Neuron (in vitro differentiated cells): ENCODE results near the gene LRRC27.
"Not testable (repeated sequence)": the region's sequence is repeated elsewhere in the genome, so short reads cannot be mapped to it uniquely, and the experiment has no call there.

ENCODE experiments used
- H2AFZ ChIP-seq: one replicate; pipeline ENCODE4 v1.6.1; 2013; ENCODE audit warnings: low read depth, mild to moderate bottlenecking, inconsistent platforms, low read length, moderate library complexity
- H3K27me3 ChIP-seq: one replicate; pipeline ENCODE4 v1.6.1; 2013; ENCODE audit warnings: low read length; ENCODE audit not compliant: insufficient read depth
- H3K36me3 ChIP-seq: one replicate; pipeline ENCODE4 v1.6.1; 2013; ENCODE audit warnings: low read length; ENCODE audit not compliant: insufficient read depth
- H3K4me1 ChIP-seq: one replicate; pipeline ENCODE4 v1.6.1; 2013; ENCODE audit warnings: low read length; ENCODE audit not compliant: insufficient read depth
- H3K4me3 ChIP-seq: 2 replicates; pipeline ENCODE4 v1.5.1; 2013; ENCODE audit warnings: mild to moderate bottlenecking, low read length, moderate library complexity
- H3K9me3 ChIP-seq: one replicate; pipeline ENCODE4 v1.6.1; 2013; ENCODE audit warnings: low read length

Gene LRRC27

DNA sequence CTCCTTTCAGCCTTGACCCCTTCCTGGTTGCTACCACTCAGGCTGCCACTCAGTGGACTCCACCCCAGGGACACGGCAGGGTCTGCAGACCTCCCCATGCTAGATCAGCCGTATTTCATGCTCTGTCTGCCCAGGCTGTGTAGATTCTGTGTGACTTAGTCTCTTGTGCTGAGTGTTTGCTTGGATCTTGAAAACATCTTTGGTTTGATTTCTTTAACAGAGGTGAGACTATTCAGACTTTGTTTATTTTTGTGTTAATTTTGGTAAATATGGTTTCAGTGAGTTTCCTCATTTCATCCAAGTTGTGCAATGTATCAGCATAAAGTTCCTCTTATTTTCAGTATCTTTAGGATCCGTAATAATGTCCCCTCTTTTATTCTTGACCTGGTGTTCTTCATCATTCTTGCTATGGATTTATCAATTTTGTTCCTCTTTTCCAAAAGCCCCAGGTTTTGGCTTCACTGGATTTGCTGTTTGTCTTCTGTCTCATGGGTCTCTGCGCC, 43.9 kb downstream of the LRRC27 start:
- H3K4me3 ChIP-seq, result no peak overlapping the region
- H2AFZ ChIP-seq, result no peak overlapping the region
- no peaks in the 10 kb centered on the region for H3K27me3 ChIP-seq
- no peaks in the 10 kb centered on the region for H3K9me3 ChIP-seq
- no peaks in the 10 kb centered on the region for H3K4me1 ChIP-seq
- no peaks in the 10 kb centered on the region for H3K36me3 ChIP-seq

DNA sequence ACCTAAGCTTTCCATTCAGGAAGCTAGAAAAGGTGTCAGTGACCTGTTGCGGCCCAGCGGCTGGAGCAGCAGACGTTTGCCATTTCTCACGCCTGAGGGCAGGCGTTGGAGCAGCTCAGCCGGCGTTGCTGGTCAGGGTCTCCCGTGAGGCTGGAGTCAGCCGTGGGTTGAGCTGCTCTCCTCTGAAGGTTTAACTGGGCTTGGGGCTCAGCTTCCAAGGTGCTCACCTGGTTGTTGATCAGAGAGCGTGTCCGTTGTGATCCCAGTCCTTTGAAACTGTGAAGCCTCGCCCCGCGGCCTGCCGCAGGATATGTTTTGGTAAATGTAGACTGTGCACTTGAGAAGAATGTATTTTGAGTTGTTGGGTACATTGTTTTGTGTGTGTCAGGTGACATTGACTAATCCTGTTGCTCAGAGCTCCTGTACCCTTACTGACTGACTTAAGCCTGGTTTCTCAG, 44.4 kb downstream of the LRRC27 start:
- no peak overlapping the region for H3K4me3 ChIP-seq
- H3K36me3 ChIP-seq, result no peaks in the 10 kb centered on the region

DNA sequence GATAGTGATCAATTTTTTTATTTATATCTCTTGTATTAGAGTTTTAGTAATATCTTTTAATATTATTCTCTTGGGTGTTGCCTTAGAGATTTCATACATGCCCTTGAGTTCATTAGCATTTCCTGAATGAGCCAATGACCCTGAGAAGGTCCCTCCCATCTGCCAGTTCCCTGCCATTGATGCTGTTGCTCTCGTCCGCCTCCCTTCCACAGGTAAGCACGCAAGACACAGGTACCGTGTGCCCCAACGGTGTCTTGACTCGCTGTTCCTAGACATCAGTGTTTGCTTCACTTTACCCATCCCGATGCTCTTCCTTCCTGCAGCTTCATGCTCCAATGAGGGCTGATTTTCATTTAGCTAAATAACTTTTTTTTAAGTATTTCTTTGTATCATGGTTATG, 45.3 kb downstream of the LRRC27 start:
- Histone ChIP-seq H3K9me3 (no peaks in the 10 kb centered on the region), H3K36me3 (no peaks in the 10 kb centered on the region), H2AFZ (no peak overlapping the region), H3K27me3 (no peaks in the 10 kb centered on the region), H3K4me1 (no peaks in the 10 kb centered on the region), H3K4me3 (no peak overlapping the region)

More for the DNA sequence above, 44.4 kb downstream of the LRRC27 start:
- H3K4me1 ChIP-seq, result no peaks in the 10 kb centered on the region
- H2AFZ ChIP-seq, result no peak overlapping the region
- H3K27me3 ChIP-seq, result no peaks in the 10 kb centered on the region
- H3K9me3 ChIP-seq, result no peaks in the 10 kb centered on the region

DNA sequence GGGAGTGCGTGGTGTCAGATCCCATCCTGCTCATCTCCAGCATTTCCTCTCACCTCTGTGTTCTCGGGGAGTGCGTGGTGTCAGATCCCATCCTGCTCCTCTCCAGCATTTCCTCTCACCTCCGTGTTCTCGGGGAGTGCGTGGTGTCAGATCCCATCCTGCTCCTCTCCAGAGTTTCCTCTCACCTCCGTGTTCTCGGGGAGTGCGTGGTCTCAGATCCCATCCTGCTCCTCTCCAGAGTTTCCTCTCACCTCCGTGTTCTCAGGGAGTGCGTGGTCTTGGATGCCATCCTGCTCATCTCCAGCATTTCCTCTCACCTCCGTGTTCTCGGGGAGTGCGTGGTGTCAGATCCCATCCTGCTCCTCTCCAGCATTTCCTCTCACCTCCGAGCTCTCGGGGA, 47.0 kb downstream of the LRRC27 start:
- not testable (repeated sequence) for H3K4me3 ChIP-seq, H3K9me3 ChIP-seq, H3K36me3 ChIP-seq, H3K4me1 ChIP-seq, H2AFZ ChIP-seq, H3K27me3 ChIP-seq

DNA sequence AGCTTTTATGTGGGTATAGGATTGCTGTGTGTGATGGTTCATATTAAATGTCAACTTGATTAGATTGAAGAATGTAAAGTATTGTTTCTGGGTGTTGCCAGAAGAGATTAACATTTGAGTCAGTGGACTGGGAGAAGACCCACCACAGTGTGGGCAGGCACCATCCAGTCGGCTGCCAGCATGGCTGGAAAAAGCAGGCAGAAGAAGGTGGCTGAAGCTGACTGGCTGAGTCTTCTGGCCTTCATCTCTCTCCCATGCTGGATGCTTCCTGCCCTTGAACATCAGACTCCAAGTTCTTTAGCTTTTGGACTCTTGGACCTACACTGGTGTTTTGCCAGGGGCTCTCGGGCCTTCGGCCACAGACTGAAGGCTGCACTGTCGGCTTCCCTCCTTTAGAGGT, 49.0 kb downstream of the LRRC27 start:
- H3K27me3 ChIP-seq, H3K4me3 ChIP-seq, H3K9me3 ChIP-seq, H2AFZ ChIP-seq, H3K36me3 ChIP-seq, H3K4me1 ChIP-seq: not testable (repeated sequence)

DNA sequence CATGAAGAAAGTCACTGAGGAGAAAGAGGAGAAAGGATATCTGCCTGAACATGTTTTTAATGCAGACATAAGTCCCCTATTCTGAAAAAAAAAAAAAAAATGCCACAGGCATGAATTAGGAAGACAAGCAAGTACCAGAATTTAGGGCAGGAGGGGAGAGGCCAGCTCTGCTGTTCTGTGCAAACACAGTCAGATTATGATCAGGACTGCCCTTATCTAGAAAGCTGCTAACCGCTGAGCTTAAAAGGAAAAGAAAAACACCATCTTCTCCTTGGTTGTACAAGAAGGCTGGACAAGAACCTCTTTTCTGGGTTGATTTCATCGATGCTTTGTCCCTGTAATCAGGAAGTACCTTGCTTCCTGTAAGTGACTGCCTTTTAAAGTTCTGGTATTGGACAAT, 49.7 kb downstream of the LRRC27 start:
- no peak overlapping the region for H3K4me3 ChIP-seq

DNA sequence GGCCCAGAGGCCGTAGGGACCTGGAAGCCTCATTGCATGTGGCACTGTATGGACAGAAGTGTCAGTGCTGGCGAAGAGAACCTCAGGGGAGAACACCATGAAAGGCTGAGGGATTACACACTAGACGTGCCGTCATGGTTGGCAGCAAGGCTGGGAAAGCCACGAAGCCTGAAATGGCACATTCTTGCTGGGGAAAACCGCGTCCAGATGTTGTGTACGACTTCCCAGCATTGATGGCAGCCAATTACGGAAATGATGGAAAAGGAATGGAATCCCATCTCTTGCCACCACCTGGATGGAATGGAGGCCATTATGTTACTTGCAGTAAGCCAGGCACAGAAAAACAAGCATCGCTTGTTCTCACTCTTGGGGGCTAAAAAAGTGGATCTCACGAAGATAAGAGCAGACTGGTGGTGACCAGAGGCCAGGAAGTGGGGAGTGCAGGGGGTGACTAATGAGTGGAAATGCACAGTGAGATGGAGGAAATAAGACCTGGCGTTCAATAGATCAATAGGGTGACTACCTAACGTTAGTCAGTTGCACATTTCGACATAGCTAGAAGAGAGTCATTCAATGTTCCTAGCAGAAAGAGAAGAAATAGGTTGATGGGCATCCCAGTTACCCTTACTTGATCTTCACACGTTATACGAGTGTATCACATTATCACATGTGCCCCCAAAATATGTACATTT, 50.4 kb downstream of the LRRC27 start:
- H3K36me3 ChIP-seq, result no peaks in the 10 kb centered on the region
- H3K27me3 ChIP-seq, result no peaks in the 10 kb centered on the region
- H3K4me3 ChIP-seq, result no peak overlapping the region
- no peaks in the 10 kb centered on the region for H3K9me3 ChIP-seq
- H2AFZ ChIP-seq, result no peak overlapping the region
- H3K4me1 ChIP-seq, result peaks cover 2% of the 10 kb centered on the region

More for the DNA sequence above, 49.7 kb downstream of the LRRC27 start:
- Histone ChIP-seq H3K4me1 (peaks cover 2% of the 10 kb centered on the region), H2AFZ (no peak overlapping the region), H3K9me3 (no peaks in the 10 kb centered on the region), H3K36me3 (no peaks in the 10 kb centered on the region), H3K27me3 (no peaks in the 10 kb centered on the region)

DNA sequence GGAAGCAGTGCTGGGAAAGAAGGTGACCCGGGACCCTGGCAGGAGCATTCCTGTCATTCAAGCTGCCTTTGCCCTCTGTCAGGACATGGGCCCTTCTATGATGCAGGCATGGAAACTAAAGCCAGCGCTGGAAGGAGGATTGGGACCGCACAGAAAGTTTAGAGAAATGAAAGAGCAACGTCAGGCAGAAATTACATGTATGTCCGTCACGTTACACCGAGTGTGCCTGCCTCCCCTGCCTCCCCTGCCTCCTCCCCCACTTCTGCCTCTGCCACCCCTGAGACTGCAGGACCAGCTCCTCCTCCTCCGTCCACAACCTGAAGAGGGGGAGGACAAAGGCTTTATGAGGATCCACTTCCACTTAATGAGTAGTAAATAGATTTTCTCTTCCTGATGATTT, 51.1 kb downstream of the LRRC27 start:
- H3K36me3 ChIP-seq, result no peaks in the 10 kb centered on the region
- H3K27me3 ChIP-seq, result no peaks in the 10 kb centered on the region
- H3K4me1 ChIP-seq, result peaks cover 2% of the 10 kb centered on the region
- no peak overlapping the region for H3K4me3 ChIP-seq
- no peaks in the 10 kb centered on the region for H3K9me3 ChIP-seq
- no peak overlapping the region for H2AFZ ChIP-seq

DNA sequence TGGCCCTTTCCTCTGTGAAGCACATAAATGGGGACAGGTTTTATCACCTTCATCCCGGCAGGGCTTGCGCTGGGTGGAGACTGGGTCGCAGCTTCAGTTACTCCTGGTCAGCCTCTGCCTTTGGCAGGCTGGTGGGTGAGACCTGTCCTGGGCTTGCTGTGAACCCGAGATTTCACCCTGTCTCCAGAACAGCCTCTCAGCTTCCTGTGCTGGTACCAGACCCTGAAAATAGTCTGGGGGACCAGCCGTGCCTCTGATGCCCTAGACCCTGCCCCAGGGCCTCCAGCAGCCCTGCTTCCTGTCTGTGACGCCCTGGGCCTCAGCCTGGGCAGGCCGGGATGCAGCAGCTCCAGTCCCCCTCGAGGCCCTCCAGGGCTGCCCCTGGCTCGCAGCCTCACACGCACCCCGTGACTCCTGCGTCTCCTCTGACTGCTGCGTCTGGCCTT, 51.8 kb downstream of the LRRC27 start:
- no peak overlapping the region for H3K4me3 ChIP-seq
- H3K27me3 ChIP-seq, result no peaks in the 10 kb centered on the region
- no peak overlapping the region for H2AFZ ChIP-seq
- H3K36me3 ChIP-seq, result no peaks in the 10 kb centered on the region
- peaks cover 2% of the 10 kb centered on the region for H3K4me1 ChIP-seq
- no peaks in the 10 kb centered on the region for H3K9me3 ChIP-seq

DNA sequence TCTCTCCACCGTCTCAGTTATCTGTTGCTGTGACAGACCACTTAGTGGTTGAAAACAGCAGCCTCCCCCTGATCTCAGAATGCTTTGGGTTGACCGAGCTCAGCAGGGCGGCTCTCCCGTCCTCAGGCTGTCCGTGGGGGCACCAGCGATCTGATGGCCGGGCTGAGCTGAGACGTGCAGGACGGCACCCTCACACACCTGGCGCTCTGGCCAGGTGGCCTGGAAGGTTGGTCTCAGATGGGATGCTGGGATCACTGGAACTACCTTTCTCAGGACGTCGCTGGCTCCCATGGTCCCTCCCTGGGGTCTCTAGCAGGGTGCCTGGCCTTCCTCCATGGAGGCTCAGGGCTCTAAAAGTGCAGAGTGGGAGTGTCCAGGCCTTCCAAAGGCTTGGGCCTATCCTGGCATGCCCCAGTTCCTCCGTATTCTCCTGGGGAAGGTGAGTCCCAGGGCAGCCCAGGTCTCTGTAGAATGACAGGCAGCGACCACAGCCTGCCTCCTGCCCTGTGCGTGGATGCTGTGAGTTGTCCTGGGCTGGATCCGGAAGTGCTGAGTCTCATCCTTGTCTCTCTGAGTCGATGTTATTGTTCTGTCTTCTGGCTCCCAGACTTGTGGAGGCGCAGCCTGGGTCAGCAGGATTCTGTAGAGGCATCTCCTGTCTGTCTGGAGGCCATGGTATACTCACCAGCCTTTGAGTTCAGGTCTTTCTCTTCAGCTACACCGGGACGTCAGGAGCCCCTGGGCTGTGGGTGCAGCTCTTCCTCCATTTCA, 52.8 kb downstream of the LRRC27 start:
- Histone ChIP-seq H3K4me3 (no peak overlapping the region), H2AFZ (no peak overlapping the region), H3K36me3 (no peaks in the 10 kb centered on the region), H3K9me3 (no peaks in the 10 kb centered on the region), H3K4me1 (peaks cover 6% of the 10 kb centered on the region), H3K27me3 (no peaks in the 10 kb centered on the region)

DNA sequence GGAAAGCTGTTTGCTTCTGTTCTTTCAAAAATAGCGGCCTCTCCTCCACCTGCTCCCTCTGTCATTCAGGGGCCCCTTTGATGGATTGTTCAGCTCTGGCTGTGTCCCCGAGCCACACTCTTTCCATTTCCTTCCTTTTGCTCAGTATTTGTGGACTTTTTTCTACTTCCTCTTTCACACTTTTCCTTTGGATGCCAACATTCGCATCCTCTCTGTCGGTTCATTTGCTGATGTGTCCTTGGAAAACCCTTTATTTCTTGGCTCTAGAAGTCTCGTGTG, 53.3 kb downstream of the LRRC27 start:
- Histone ChIP-seq H2AFZ (no peak overlapping the region), H3K27me3 (no peaks in the 10 kb centered on the region), H3K9me3 (no peaks in the 10 kb centered on the region), H3K36me3 (no peaks in the 10 kb centered on the region), H3K4me3 (no peak overlapping the region), H3K4me1 (peaks cover 6% of the 10 kb centered on the region)

DNA sequence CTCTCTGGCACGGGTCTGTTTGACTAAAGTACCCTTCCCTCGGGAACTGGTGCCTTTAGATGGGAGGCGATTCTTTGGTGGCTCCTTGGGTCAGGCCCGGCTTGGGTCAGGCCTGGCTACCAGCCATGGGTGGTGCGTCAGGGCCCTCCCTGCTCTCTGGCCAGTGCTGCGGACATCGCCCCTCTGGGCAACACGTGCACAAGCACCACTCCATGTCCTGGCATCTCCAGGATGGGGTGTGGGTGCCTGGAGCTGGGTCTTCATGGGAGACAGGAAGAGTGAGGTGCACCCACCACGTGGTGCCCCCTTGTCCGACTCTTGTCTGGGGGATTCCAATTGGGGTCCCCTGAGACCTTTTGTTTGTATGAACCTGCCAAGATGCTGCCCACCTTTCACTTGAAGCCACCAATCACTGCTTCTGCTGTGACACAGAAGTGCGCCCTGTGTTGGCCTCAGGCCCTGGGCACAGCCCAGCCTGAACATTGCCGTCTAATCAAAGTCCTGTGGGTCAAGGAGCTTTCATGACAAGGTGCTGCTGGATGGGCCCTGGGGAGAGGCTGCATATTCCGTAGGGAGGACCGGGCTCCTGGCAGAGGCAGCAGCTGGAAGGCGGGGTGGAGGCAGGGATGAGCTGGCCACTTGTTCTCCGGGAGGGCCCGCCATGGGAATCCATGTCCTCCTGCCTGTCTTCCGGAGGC, 53.9 kb downstream of the LRRC27 start:
- no peaks in the 10 kb centered on the region for H3K27me3 ChIP-seq
- H3K4me1 ChIP-seq, result peaks cover 6% of the 10 kb centered on the region
- H3K9me3 ChIP-seq, result no peaks in the 10 kb centered on the region
- H3K4me3 ChIP-seq, result no peak overlapping the region
- H3K36me3 ChIP-seq, result no peaks in the 10 kb centered on the region
- H2AFZ ChIP-seq, result no peak overlapping the region

DNA sequence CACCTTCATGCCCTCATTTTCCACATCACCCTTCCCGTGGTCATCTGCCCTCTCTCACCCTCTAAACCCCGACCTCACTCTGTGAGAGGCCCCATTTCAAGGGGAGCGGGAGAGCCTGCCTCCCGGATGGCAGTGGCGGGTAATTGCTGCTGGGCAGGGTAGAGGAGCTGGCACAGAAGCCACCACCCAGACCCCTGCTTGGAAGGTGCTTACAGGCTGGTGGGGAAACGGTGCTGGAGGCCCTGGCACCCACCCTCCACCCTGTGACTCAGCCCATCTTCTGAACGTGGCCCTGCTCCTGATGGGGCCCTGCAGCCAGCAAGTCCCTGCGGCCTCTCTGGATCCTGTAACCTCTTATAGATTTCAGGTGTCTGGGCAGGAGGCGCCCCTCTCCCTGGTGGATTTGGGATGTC, 54.4 kb downstream of the LRRC27 start:
- no peak overlapping the region for H2AFZ ChIP-seq
- no peak overlapping the region for H3K4me3 ChIP-seq
- H3K4me1 ChIP-seq, result peaks cover 6% of the 10 kb centered on the region
- no peaks in the 10 kb centered on the region for H3K36me3 ChIP-seq
- H3K27me3 ChIP-seq, result no peaks in the 10 kb centered on the region
- no peaks in the 10 kb centered on the region for H3K9me3 ChIP-seq
